Measurements from ENCODE around the gene TMTC1. TPM values are rescaled to one million over a fixed set of nuclear protein-coding genes. Genes with fewer than 3 reads are reported as not detected.

Gene TMTC1
- total RNA-seq, 1 experiment from 2014 or later, result 4.8 TPM

DNA sequence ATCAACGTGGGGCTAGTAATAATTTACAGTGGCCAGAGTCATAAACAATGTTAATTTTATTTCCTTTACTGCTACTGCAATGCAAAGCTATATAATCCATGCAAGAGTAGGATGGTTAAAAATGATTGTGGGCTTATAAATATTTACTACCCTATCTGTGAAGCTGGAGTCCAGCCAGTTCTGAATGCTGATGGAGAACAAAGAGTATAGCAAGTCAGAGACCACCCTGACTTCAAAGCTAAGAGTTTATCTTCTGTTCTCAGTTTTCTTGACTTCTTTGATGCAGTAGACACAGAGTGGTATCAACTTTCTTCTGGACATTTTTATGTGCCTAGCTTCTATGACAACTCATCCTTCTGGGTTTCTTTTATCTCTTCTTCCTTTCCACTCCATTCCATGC lies 252.3 kb downstream of the TMTC1 start:
- Histone ChIP-seq H3K4me1 (replicated peaks; ENCODE audit: insufficient read depth) (no peaks in the 10 kb centered on the region), H3K27ac (no peak overlapping the region), H3K9me2 (ENCODE audit: insufficient read depth) (no peaks in the 10 kb centered on the region), H4K20me1 (ENCODE audit: insufficient read depth) (no peaks in the 10 kb centered on the region), H3F3A (ENCODE audit: insufficient read depth, low read depth) (no peaks in the 10 kb centered on the region), H3K4me3 (no peak overlapping the region), H3K9me3 (ENCODE audit: insufficient read depth, low read depth) (no peaks in the 10 kb centered on the region), H3K4me2 (no peak overlapping the region), H3K27me3 (ENCODE audit: insufficient read depth, low read depth) (no peaks in the 10 kb centered on the region), H3K36me3 (ENCODE audit: low read depth) (no peaks in the 10 kb centered on the region), H3K79me2 (ENCODE audit: low read depth) (no peaks in the 10 kb centered on the region), H2AFZ (no peak overlapping the region)
- intact Hi-C loops (cut with micrococcal nuclease; ENCODE audit: unreplicated experiment), result no loop called here
- ChIA-PET POLR2A (ENCODE audit: unreplicated experiment) (no interaction called here), CTCF (no interaction called here)
- no peak for DNase-seq
- BruUV-seq (replicated peaks), result no TSS peak
- TF ChIP-seq EZH2 (IDR thresholded peaks at IDR 0.05; ENCODE audit: low read depth) (no peak), CTCF (conservative IDR thresholded peaks at IDR 0.05) (no peak)

- POLR2A ChIA-PET (ENCODE audit: unreplicated experiment), result interaction anchor here (0.6 kb wide), 1 partner anchor 15 kb away, joined by 6 read pairs; no protein-coding TSS in a partner anchor
- H4K20me1 ChIP-seq (ENCODE audit: insufficient read depth), result no peaks in the 10 kb centered on the region
- CTCF ChIA-PET, result no interaction called here
- no peaks in the 10 kb centered on the region for H3K36me3 ChIP-seq (ENCODE audit: low read depth)
- BruUV-seq (replicated peaks), result no TSS peak
- no peaks in the 10 kb centered on the region for H3K4me1 ChIP-seq (replicated peaks; ENCODE audit: insufficient read depth)
- TF ChIP-seq CTCF (conservative IDR thresholded peaks at IDR 0.05) (no peak), EZH2 (IDR thresholded peaks at IDR 0.05; ENCODE audit: low read depth) (no peak)
- no peak overlapping the region for H3K27ac ChIP-seq
- no peaks in the 10 kb centered on the region for H3K9me2 ChIP-seq (ENCODE audit: insufficient read depth)
- H3K79me2 ChIP-seq (ENCODE audit: low read depth), result no peaks in the 10 kb centered on the region
- H2AFZ ChIP-seq, result no peak overlapping the region
- no peak overlapping the region for H3K4me3 ChIP-seq
- no peak overlapping the region for H3K4me2 ChIP-seq
- H3K27me3 ChIP-seq (ENCODE audit: insufficient read depth, low read depth), result no peaks in the 10 kb centered on the region
- no peaks in the 10 kb centered on the region for H3K9me3 ChIP-seq (ENCODE audit: insufficient read depth, low read depth)
- intact Hi-C loops (cut with micrococcal nuclease; ENCODE audit: unreplicated experiment), result no loop called here
- no peak for DNase-seq
- H3F3A ChIP-seq (ENCODE audit: insufficient read depth, low read depth), result no peaks in the 10 kb centered on the region
These were observed 253.3 kb downstream of the TMTC1 start for GRCh38 chr12:29530436-29530835.

- no TSS peak for BruUV-seq (replicated peaks)
- Histone ChIP-seq H3K4me1 (replicated peaks; ENCODE audit: insufficient read depth) (no peaks in the 10 kb centered on the region), H3K79me2 (ENCODE audit: low read depth) (no peaks in the 10 kb centered on the region), H2AFZ (no peak overlapping the region), H3K9me2 (ENCODE audit: insufficient read depth) (no peaks in the 10 kb centered on the region), H3K36me3 (ENCODE audit: low read depth) (no peaks in the 10 kb centered on the region), H4K20me1 (ENCODE audit: insufficient read depth) (no peaks in the 10 kb centered on the region), H3K4me2 (no peak overlapping the region), H3F3A (ENCODE audit: insufficient read depth, low read depth) (no peaks in the 10 kb centered on the region), H3K9me3 (ENCODE audit: insufficient read depth, low read depth) (no peaks in the 10 kb centered on the region), H3K27me3 (ENCODE audit: insufficient read depth, low read depth) (no peaks in the 10 kb centered on the region), H3K4me3 (no peak overlapping the region), H3K27ac (no peak overlapping the region)
- CTCF ChIA-PET, result no interaction called here
- POLR2A ChIA-PET (ENCODE audit: unreplicated experiment), result no interaction called here
- no peak for DNase-seq
- intact Hi-C loops (cut with micrococcal nuclease; ENCODE audit: unreplicated experiment), result no loop called here
- TF ChIP-seq CTCF (conservative IDR thresholded peaks at IDR 0.05) (no peak), EZH2 (IDR thresholded peaks at IDR 0.05; ENCODE audit: low read depth) (no peak)
These were observed 255.6 kb downstream of the TMTC1 start for GRCh38 chr12:29528161-29528560.
